ENCODE data around the gene ZNF513.

Gene ZNF513

GRCh38 chr2:27390822-27391679 lies 10.5 kb upstream of the ZNF513 start:
- no peak for DNase-seq

- no peak for DNase-seq
Measured at GRCh38 chr2:27381577-27382181, 1.1 kb upstream of the ZNF513 start.

GRCh38 chr2:27379836-27380625 lies 503 bp downstream of the ZNF513 start:
- no peak for DNase-seq

GRCh38 chr2:27379383-27379835 lies 1.1 kb downstream of the ZNF513 start:
- DNase-seq, result no peak

- DNase-seq, result no peak
Measured at GRCh38 chr2:27378809-27379290, 1.7 kb downstream of the ZNF513 start.

- no peak for DNase-seq
Measured at GRCh38 chr2:27378096-27378808, 2.3 kb downstream of the ZNF513 start.

GRCh38 chr2:27377618-27378095 lies 2.9 kb downstream of the ZNF513 start:
- DNase-seq, result no peak

- no peak for DNase-seq
Measured at GRCh38 chr2:27376866-27377617, 3.5 kb downstream of the ZNF513 start.

GRCh38 chr2:27376151-27376865 lies 4.2 kb downstream of the ZNF513 start:
- DNase-seq, result no peak

- DNase-seq, result no peak
Measured at GRCh38 chr2:27375513-27376099, 4.9 kb downstream of the ZNF513 start.

GRCh38 chr2:27373567-27373966 lies 7.0 kb downstream of the ZNF513 start:
- DNase-seq, result no peak

GRCh38 chr2:27372937-27373336 lies 7.6 kb downstream of the ZNF513 start:
- no peak for DNase-seq

- DNase-seq, result peak; percentile 31
Measured at GRCh38 chr2:27370816-27371620, 9.5 kb downstream of the ZNF513 start.

- peak; percentile 99 for DNase-seq
Measured at GRCh38 chr2:27370026-27370815, 10.3 kb downstream of the ZNF513 start, which contains the start of the genes EIF2B4 and SNX17. Gene EIF2B4, minus strand, starts transcription at chr2:27370338. Its CDS starts 24 bp downstream, at chr2:27370314. Gene SNX17, plus strand, starts transcription at chr2:27370616. Its CDS starts 128 bp downstream, at chr2:27370744.

GRCh38 chr2:27369471-27370025 lies 11.0 kb downstream of the ZNF513 start:
- DNase-seq, result peak; percentile 44

GRCh38 chr2:27363933-27364332 lies 16.6 kb downstream of the ZNF513 start:
- no peak for DNase-seq

GRCh38 chr2:27362678-27363420 lies 17.7 kb downstream of the ZNF513 start:
- DNase-seq, result no peak
